Measurements from ENCODE around the gene CORO6. TPM values are rescaled to one million over a fixed set of nuclear protein-coding genes. Genes with fewer than 3 reads are reported as not detected.

CORO6 gene
- polyA plus RNA-seq, 1 donor (not counting 4 experiments of a cell fraction or from before 2014, with no cell fraction given), result 20.5 TPM

DNA sequence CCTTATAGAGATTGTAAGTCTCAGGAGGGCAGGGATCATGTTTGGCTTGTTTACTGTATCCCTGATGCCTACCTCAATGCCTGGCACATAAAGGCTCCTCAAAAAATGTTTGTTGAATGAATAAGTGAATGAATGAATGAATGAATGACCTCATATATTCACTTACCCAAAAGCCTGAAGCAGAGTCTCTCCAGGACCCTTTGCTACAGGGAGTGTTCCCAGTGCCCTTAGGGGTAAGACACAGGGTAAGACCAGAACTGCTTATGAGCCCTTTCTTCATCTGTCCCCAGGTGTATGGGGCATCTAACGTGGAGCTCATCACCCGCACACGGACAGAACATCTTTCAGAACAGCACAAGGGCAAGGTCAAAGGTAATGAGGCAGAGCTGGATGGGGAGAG, 12.3 kb downstream of the CORO6 start:
- Histone ChIP-seq H3K9me1 (ENCODE audit: control insufficient read depth, extremely low read depth, insufficient read depth, low read length) (no peaks in the 10 kb centered on the region), H3K4me2 (ENCODE audit: control insufficient read depth, extremely low read depth, insufficient read depth, low read depth, low read length) (no peak overlapping the region), H3K4me3 (ENCODE audit: control insufficient read depth in 2 of 3, extremely low read depth in 1 of 3, insufficient read depth in 2 of 3, low read depth in 1 of 3, low read length in 3 of 3) (no peak overlapping the region), H2AFZ (ENCODE audit: control insufficient read depth, low read length) (no peak overlapping the region), H3K9me3 (ENCODE audit: control insufficient read depth, low read depth, low read length) (no peaks in the 10 kb centered on the region), H3K27ac (ENCODE audit: control insufficient read depth, insufficient read depth, low read length) (no peak overlapping the region), H4K20me1 (ENCODE audit: control insufficient read depth, extremely low read depth, insufficient read depth, low read length) (no peaks in the 10 kb centered on the region), H3K4me1 (ENCODE audit: control insufficient read depth, extremely low read depth, insufficient read depth, low read length) (peaks cover 19% of the 10 kb centered on the region), H3K79me2 (ENCODE audit: control insufficient read depth, insufficient read depth, low read length) (no peaks in the 10 kb centered on the region), H3K27me3 (ENCODE audit: control insufficient read depth, extremely low read depth, insufficient read depth, low read length) (no peaks in the 10 kb centered on the region), H3K36me3 (ENCODE audit: control insufficient read depth in 2 of 2, extremely low read depth in 1 of 2, insufficient read depth in 2 of 2, low read length in 2 of 2) (no peaks in the 10 kb centered on the region), H3K9ac (ENCODE audit: control insufficient read depth, extremely low read depth, insufficient read depth, low read length) (no peak overlapping the region)
- dilution Hi-C loops (cut with MboI; ENCODE audit: extremely low pct_ligation_motif_present, low sequenced_read_pairs), result no loop called here
- DNase-seq (ENCODE audit: low read depth, low spot score), result no peak
- TF ChIP-seq CTCF (optimal IDR thresholded peaks at IDR 0.05 in 1 of 3, IDR thresholded peaks at IDR 0.05 in 1 of 3, conservative IDR thresholded peaks at IDR 0.05 in 1 of 3; ENCODE audit: extremely low read depth in 1 of 3, insufficient read depth in 2 of 3, low read length in 3 of 3) (no peak), EZH2 (IDR thresholded peaks at IDR 0.05; ENCODE audit: low read length) (no peak)
- FAIRE-seq, result no peak

DNA sequence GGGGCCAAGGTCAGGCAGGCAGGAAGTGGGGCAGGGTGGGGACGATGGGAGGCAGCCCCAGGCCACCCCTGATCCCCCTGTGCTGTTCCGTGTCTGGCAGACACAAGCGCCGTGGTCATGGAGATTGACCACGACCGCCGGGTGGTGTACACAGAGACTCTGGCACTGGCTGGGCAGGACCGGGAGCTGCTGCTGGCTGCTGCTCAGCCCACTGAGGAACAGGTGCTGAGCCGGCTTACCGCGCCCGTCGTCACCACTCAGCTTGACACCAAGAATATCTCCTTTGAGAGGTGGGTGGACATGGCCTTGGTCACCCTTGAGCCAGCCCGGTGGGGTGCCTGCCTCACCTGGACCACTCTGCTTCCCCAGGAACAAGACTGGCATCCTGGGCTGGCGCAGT, 13.7 kb downstream of the CORO6 start:
- Histone ChIP-seq H4K20me1 (ENCODE audit: control insufficient read depth, extremely low read depth, insufficient read depth, low read length) (no peaks in the 10 kb centered on the region), H3K4me2 (ENCODE audit: control insufficient read depth, extremely low read depth, insufficient read depth, low read depth, low read length) (no peak overlapping the region), H3K4me3 (ENCODE audit: control insufficient read depth in 2 of 3, extremely low read depth in 1 of 3, insufficient read depth in 2 of 3, low read depth in 1 of 3, low read length in 3 of 3) (no peak overlapping the region), H3K9me3 (ENCODE audit: control insufficient read depth, low read depth, low read length) (no peaks in the 10 kb centered on the region), H2AFZ (ENCODE audit: control insufficient read depth, low read length) (no peak overlapping the region), H3K27ac (ENCODE audit: control insufficient read depth, insufficient read depth, low read length) (no peak overlapping the region), H3K27me3 (ENCODE audit: control insufficient read depth, extremely low read depth, insufficient read depth, low read length) (no peaks in the 10 kb centered on the region), H3K9ac (ENCODE audit: control insufficient read depth, extremely low read depth, insufficient read depth, low read length) (no peak overlapping the region), H3K4me1 (ENCODE audit: control insufficient read depth, extremely low read depth, insufficient read depth, low read length) (peaks cover 5% of the 10 kb centered on the region), H3K9me1 (ENCODE audit: control insufficient read depth, extremely low read depth, insufficient read depth, low read length) (no peaks in the 10 kb centered on the region), H3K36me3 (ENCODE audit: control insufficient read depth in 2 of 2, extremely low read depth in 1 of 2, insufficient read depth in 2 of 2, low read length in 2 of 2) (no peaks in the 10 kb centered on the region), H3K79me2 (ENCODE audit: control insufficient read depth, insufficient read depth, low read length) (no peaks in the 10 kb centered on the region)
- FAIRE-seq (no peak), DNase-seq (ENCODE audit: low read depth, low spot score) (no peak)
- TF ChIP-seq EZH2 (IDR thresholded peaks at IDR 0.05; ENCODE audit: low read length) (no peak), CTCF (optimal IDR thresholded peaks at IDR 0.05 in 1 of 3, IDR thresholded peaks at IDR 0.05 in 1 of 3, conservative IDR thresholded peaks at IDR 0.05 in 1 of 3; ENCODE audit: extremely low read depth in 1 of 3, insufficient read depth in 2 of 3, low read length in 3 of 3) (no peak)
- dilution Hi-C loops (cut with MboI; ENCODE audit: extremely low pct_ligation_motif_present, low sequenced_read_pairs), result no loop called here

Measured in keratinocyte (primary cell).